GM18861 (cell line): Measurements from ENCODE around the gene PGAP2.
"Not testable (repeated sequence)": the region's sequence is repeated elsewhere in the genome, so short reads cannot be mapped to it uniquely, and the experiment has no call there.

Source experiments
- ATAC-seq: cut with Tn5 transposase; IDR thresholded peaks from one replicate; pipeline ENCODE4 v1.9.1; 2021; ENCODE audit not compliant: unreplicated experiment

Gene PGAP2

GRCh38 chr11:3803726-3804495 lies 4.4 kb upstream of the PGAP2 start:
- ATAC-seq, result no peak

- ATAC-seq, result peak; percentile 78
Observed at GRCh38 chr11:3808861-3809623, 682 bp downstream of the PGAP2 start.

- ATAC-seq, result no peak
Observed at GRCh38 chr11:3809624-3809928, 1.2 kb downstream of the PGAP2 start.

- no peak for ATAC-seq
Observed at GRCh38 chr11:3810446-3810845, 2.1 kb downstream of the PGAP2 start.

- no peak for ATAC-seq
Observed at GRCh38 chr11:3810951-3811350, 2.6 kb downstream of the PGAP2 start.

GRCh38 chr11:3814832-3815231 lies 6.5 kb downstream of the PGAP2 start:
- ATAC-seq, result not testable (repeated sequence)

GRCh38 chr11:3815845-3816244 lies 7.5 kb downstream of the PGAP2 start:
- ATAC-seq, result no peak

- ATAC-seq, result no peak
Observed at GRCh38 chr11:3816673-3817072, 8.3 kb downstream of the PGAP2 start.

GRCh38 chr11:3817181-3817800 lies 8.9 kb downstream of the PGAP2 start:
- ATAC-seq, result no peak

GRCh38 chr11:3820971-3821370 lies 12.6 kb downstream of the PGAP2 start:
- no peak for ATAC-seq

- no peak for ATAC-seq
Observed at GRCh38 chr11:3822312-3822711, 14.0 kb downstream of the PGAP2 start.

- ATAC-seq, result no peak
Observed at GRCh38 chr11:3823303-3823702, 14.9 kb downstream of the PGAP2 start.

GRCh38 chr11:3823762-3824506 lies 15.6 kb downstream of the PGAP2 start:
- ATAC-seq, result no peak

GRCh38 chr11:3824714-3825472 lies 16.5 kb downstream of the PGAP2 start:
- ATAC-seq, result peak; percentile 72

- no peak for ATAC-seq
Observed at GRCh38 chr11:3825473-3826154, 17.3 kb downstream of the PGAP2 start.

GRCh38 chr11:3826721-3827120 lies 18.4 kb downstream of the PGAP2 start:
- ATAC-seq, result no peak

- ATAC-seq, result no peak
Observed at GRCh38 chr11:3827434-3828186, 19.2 kb downstream of the PGAP2 start.

- no peak for ATAC-seq
Observed at GRCh38 chr11:3830088-3830487, 21.7 kb downstream of the PGAP2 start.

GRCh38 chr11:3830730-3831129 lies 22.4 kb downstream of the PGAP2 start:
- no peak for ATAC-seq
